Measurements from ENCODE around the gene BMP4. TPM values are rescaled to one million over a fixed set of nuclear protein-coding genes. Genes with fewer than 3 reads are reported as not detected.

The BMP4 gene
- total and polyA plus RNA-seq, 2 of the 13 experiments (the other 11 are each of a cell fraction or from before 2014, with no cell fraction given) = 56.4 to 169 TPM

- TF ChIP-seq MAFG (CRISPR knock-in tag; IDR thresholded peaks at IDR 0.05) (0 out of 2 replicates have a peak, but pooled peaks have one; percentile 57), ZNF777 (CRISPR knock-in tag; IDR thresholded peaks at IDR 0.05) (no peak), SMAD3 (CRISPR knock-in tag; IDR thresholded peaks at IDR 0.05) (0 out of 2 replicates have a peak, but pooled peaks have one; percentile 48), BRD4 (CRISPR knock-in tag; IDR thresholded peaks at IDR 0.05) (no peak), GLMP (CRISPR knock-in tag; IDR thresholded peaks at IDR 0.05; ENCODE audit: borderline replicate concordance) (no peak), TFDP2 (CRISPR knock-in tag; IDR thresholded peaks at IDR 0.05) (no peak), CREBL2 (CRISPR knock-in tag; IDR thresholded peaks at IDR 0.05; ENCODE audit: borderline replicate concordance) (no peak), ZNF746 (CRISPR knock-in tag; IDR thresholded peaks at IDR 0.05) (no peak), SMC3 (IDR thresholded peaks at IDR 0.05; ENCODE audit: low read length) (0 out of 2 replicates have a peak, but pooled peaks have one; percentile 11), ZFP82 (CRISPR knock-in tag; IDR thresholded peaks at IDR 0.05; ENCODE audit: borderline replicate concordance) (peak; percentile 59; the same call in 1 of the 2 replicates), PITX1 (CRISPR knock-in tag; IDR thresholded peaks at IDR 0.05) (0 out of 2 replicates have a peak, but pooled peaks have one; percentile 63), REXO4 (CRISPR knock-in tag; IDR thresholded peaks at IDR 0.05; ENCODE audit: borderline replicate concordance) (no peak), DNMT3B (CRISPR knock-in tag; conservative IDR thresholded peaks at IDR 0.05) (0 out of 2 replicates have a peak, but pooled peaks have one; percentile 22), ETV6 (CRISPR knock-in tag; conservative IDR thresholded peaks at IDR 0.05) (no peak), KLF11 (CRISPR knock-in tag; IDR thresholded peaks at IDR 0.05) (no peak), HMGXB3 (CRISPR knock-in tag; IDR thresholded peaks at IDR 0.05; ENCODE audit: borderline replicate concordance) (0 out of 2 replicates have a peak, but pooled peaks have one; percentile 40)
These were observed 23.4 kb upstream of the BMP4 start (continued) for GRCh38 chr14:53979747-53980642.

Data from HepG2 (cell line).